ENCODE data around the gene HDAC9.

The HDAC9 gene

DNA sequence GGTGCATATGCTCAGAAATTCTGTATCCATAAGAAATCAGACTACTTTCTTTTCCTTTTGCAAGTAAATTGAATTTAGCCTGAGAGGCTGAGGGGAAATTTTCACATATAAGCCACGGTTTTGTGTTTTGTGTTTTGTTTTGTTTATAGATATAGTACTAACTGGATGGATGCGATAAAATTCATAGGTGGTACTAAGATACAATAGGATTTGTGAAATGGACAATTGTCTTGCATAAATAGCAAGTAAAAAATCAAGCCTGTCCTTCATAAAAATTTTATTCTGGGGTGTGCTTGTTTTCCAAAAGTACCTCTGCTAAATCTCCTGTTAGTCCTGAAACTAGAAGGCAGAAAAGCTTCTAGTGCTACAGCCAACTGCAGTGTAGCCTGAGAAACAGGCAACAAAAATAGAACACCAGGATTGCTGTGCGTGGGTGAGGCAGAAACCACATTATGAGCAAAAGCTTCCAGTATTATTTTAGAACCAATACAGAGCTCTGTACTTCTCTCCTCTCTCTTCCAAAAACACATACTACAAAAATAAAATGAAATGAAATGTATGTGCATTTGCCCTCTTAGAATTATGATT is 634 bp upstream of the HDAC9 start:
- peak; percentile 5 for DNase-seq

DNA sequence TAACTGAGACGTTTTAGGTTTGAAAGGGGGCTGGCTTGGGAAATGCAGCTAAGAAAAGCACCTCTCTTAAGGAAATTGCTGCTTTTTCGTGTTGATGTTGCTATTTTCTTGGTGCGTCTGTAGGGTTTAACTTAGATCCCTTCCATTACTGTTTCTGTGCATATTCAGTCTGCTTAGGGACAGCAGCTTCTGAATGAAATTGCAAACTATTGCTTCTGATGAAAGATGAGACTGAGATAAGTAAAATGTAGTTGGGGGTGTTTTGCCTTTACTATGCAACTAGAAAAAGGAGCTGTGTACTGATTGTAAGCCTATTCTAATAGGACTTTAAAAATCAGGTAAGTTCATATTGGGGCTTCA is 772 bp downstream of the HDAC9 start:
- no peak for DNase-seq

DNA sequence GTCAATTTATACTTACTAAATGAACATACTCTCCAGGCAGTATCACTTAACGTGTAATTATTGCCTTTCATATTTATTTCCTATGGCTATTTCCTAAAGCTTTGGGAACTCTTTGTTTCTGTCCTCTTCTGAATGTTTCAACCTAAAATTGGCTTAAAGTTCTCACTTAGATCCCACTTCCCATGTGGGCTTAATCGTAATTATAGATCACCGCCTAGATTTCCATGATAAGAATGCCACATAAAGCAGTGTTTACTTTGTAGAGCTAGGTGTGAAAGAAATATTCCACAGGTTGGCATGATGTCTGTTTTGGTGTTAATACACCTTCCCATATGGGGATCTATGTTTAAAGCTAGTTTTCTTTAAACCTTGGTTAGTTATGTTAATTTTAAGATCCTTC is 1.5 kb downstream of the HDAC9 start:
- no peak for DNase-seq

DNA sequence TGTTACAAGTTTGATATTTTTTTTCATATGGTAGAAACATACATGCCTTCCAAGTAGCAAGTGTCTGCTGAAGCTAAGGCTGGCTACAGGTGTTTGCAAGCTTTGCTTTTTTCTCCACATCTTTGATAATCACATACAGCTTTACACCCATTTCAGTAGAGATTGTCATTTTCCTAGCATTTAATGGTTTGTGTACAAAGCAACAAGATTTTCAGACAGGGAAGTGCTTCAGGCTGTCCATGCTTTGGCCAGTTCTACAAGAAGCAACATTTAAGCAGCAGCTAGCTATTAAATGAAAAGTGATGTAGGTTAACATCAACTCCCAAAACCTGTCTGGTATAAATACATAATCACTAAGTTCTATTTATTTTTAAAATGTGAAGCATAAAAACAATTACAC is 2.3 kb downstream of the HDAC9 start:
- no peak for DNase-seq

DNA sequence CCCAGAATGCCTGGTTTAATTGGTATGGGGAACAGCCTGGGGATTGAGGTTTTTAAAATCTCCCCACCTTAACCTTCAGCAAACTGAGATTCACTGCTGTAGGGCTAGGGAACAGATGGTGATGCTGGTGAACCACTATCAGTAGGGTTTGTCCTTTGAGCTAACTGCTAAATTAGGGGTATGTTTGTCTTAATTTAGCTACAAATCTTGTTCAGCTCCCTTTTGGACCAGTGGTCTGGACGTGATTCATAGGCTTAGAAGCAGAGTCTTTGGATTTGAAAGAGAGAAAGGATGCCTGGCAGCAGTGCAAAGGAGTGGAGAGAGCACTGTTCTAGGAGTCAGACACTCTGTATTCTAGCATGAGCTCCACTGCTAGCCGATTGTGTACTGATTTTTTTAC is 2.8 kb downstream of the HDAC9 start:
- no peak for DNase-seq

DNA sequence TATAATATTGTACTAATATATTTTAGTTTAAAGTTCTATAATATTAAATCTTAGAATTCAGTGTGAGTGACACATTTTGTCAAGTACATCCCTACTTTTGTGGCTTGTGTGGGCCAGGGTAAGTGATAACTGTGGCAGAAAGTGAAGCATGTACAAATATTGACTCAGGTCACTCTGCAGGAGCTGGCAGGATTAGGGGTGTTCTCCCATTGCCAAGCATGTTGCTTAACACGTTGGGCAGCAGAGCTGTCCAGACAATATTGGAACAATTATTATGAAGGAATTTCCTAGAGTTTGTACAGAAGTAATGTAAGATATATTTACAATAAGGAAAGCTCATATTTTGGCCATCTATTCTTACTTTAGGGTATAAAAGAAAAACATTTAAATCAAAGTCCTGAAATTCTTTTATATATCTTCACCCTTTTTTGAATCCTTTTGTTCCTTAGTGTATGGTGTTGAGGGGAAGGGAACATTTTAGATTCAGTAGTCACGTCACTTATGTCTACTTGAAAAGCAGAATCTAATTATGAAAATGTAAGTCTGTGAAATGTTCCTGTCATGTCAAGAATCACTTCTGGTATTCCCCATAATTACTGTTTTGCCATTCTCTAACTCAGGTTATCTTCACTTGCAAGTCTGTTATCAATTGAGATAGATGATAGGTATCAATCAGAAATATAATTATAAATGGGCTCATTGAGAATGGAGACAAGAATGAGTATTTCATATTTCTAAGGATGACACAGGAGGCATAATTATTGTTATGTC is 4.0 kb downstream of the HDAC9 start:
- DNase-seq: no peak

DNA sequence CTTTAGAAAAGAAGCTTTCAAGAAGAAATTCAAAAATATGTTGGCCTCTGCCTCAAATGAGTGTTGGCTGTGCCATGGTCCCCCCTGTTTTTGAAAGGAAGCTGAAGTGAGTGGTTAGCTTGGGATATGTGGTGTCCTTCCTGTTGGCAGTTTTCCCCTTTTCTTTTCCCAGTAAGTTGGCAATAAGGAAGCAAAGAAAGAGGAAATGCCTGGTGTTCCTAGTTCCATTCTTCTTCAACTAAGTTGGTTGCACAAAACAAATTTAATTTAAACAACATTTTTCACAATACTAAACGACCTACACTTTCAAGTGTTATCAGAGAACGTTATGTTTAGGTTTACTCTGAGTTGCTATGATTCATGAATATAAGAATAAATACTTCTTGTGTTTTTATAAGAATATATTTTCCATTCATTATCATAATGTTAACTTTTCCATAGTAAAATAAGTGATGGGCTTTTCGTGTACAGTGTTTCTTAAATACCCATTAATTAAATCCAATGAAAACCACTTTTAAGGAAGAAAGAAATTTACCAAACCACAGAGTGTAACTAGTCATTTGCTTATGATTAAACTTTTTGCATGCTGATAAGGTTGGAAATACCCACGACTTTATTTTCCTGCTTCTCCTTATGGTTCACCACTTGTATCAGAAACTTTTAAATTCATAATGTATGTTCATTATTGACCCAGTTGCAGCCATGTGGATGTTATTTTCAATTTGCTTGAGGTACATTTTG is 7.7 kb downstream of the HDAC9 start:
- no peak for DNase-seq

DNA sequence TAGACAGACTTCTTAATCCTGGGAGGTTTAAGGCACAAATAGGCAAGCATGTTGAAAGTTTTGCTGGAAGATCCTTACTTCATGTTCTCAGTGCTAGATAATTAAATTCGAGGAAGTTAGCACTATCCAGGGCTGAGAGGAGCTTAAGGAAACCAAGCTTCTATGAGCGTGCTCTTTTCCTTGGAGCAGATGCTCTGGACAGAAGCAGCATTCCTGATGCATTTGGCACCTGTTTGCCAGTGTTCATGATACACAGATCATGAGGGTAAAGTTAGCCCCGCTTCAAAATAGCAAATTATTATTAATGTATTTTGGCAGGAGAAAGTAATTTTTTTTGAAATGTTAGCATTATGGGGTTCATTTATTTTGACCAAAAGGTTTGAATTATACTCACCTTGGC is 9.4 kb downstream of the HDAC9 start:
- DNase-seq: no peak

DNA sequence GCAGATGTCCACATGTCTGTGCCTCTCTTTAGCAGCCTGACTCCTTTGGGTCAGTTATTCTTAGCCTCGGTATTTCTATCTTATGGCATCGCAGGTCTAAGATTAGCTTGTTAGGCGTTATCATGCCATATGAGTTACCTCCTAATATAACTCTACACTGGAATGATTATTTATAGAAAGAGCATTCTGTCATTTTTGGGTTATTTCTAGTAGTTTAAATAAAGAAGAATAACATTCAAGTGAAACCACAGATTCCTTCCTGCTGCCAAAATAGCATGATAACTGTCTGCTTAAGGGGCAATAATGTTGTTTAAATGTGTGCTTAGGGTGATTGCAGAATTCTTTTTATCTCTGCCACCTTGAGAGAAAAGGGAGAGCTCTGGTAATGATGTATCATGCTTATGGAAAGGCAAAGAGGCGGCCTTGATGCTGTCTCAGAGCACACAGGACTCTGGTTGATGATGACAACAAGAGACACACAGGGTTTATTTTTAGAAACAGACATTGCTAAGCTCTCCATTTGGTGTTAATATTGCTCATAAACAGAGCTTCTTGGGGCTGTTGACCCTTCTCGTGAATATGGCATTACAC is 10.4 kb downstream of the HDAC9 start:
- DNase-seq: no peak

DNA sequence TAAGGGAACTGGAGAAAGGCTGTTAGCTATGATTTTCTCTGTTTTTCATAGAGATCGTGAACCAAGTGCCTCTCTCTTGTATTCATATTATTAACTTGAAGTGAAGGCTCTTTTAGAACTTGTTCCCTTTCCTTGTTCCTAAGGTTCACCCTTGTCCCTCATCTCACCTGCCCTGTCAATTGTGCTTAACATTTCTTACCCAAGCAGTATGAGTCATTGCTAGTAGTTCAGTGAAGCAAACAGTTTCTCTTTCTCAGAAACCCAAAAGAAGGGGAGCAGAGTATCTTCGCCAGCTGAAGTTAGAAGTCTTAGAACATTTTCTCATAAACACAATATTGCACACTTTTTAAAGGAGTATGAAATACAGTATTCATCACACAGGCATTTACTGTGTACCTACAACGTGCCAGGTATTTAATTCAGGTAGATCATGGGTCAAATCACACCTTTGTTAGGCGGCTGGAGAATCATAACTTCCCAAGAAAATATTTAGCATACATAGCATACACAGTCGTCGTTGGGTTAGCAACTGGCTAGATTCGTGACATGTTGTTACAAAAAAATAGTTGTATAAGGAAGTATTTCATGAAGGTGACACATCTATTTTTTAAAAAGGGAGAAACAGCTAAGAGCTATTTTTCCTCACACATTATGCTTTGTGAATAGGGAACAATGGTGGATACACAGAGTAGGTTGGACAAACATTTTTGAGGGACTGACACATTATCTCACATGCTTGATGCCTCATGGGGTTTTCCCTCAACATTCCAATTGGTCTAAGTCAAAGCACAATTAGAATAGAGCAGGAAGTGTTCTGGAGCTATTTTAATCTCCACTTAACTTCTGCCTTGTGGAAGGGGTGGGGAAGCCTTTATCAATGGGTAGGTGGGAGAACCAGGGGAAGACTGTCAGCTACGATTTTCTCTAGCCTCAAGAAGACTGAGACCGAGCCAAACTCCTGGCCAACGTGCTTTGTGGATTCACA is 13.2 kb downstream of the HDAC9 start:
- no peak for DNase-seq

DNA sequence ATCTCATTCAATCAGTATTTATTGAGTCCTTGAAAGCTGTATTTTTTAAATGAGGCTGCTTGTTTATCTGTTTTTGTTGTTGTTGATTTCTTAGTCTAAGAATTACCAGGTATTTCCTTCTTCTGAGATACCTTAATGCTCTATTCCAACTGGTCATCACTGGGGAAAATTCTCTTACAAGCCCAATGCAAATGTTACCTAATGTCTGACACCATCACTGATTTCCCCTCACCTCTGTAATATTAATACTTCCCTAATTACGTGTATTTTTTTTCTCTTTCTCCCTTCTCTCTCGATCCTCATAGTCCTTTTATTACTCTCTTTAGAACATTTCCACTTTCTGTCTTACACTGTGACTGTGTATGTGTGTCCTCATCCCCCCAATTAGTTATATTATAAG is 13.9 kb downstream of the HDAC9 start:
- DNase-seq: no peak

DNA sequence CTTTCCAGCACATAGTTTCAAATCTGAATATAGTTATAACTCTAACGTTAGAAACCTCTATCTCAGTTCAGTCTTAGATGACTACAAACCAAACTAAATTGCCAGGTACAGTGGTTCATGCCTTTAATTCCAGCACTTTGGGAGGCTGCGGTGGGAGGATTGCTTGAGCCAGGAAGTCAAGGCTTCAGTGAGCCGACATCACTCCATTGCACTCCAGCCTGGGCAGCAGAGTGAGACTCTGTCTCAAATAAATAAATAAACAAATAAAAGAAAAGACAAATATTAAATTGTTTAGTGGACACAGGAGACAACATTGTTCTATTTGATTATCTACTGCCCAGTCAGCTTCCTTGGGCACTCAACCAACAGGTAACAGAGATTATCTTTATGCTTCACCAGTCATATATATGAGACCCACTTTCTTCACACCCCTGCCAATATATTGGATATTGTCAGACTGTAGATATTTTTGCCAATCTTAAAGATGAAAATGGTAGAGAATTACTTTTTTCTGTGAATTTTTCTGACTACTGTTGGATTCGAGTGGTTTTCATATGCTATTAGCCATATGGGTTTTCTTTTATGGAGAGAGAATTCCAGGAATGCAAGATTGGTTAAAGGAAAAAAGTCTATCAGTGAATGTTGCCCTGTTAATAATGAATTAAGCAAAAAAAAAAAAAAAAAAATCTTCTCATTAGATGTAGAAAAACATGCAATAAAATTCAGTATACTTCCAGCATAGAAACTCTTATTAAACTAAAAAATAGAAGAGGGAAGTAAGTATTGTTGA is 16.0 kb downstream of the HDAC9 start:
- no peak for DNase-seq

DNA sequence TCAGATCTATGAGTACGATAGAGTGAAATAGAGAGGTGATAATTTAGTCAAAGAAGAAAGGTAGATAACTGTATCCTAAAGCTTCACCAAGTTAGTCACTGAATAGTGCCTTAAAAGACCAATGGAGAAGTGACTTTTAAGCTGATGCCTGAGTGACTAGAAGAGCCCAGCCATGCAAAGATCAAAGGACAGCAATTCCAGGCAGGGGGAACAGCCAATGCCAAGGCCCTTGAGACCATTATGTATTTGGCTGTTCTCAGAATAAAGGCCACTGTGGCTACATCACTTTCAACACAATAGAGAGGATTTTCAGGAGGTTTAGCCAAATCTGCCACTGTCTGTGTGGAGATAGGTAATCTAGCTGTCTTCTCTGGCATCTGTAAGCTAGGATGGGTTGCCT is 17.8 kb downstream of the HDAC9 start:
- no peak for DNase-seq

DNA sequence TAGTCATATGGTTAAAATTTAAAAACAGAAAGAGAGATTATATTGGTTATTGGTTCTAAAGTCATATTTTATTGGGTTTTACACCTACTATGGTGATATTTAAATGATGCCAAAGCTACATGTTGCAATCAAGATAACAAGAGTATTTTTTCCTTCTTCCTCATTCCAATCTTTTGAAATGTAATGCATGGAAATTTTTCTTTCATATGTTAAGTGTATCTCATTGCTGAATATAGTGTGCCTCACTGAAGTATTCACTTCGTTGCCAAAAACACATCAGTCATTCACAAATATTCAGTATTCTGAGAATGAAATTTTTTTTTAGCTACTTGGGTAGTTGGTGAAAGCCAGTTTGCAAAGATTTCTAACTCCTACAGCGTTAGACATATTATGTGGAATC is 19.5 kb downstream of the HDAC9 start:
- no peak for DNase-seq

DNA sequence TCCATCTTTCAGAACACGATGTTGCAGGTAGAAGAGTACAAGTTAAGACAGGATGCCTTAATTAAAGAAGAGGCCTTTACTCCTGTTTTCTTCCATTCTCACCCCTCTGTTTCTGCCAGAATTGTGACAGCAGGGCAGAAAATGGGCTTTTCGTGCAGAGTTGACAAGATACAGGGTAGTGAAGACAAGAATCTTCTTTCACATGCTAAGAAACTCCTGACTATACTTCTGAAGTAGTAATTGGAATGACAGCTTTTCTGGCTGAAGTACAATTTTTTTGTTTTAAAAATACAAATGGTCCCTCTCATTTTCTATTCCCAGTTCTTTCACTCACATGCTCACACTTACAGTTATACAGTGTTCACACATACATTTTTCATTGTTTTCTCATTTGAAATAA is 22.1 kb downstream of the HDAC9 start:
- no peak for DNase-seq

DNA sequence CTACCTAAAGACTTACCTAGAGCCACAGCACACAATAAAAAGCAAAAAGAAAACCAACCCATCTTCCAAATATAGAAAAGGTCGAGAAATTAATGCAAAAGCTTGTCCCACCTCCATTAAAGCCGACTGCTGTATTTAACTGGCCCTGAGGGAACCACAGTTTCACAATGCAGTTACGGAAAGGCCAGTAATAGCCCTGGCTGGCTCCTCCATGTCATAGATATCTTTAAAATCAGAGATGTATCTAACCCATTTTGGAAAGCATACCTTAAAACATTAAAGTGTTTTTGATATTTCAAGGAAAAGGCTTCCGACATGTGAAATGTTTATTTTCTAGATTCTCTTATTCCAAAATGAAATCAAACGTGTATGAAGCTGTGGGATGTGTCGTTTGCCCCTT is 23.0 kb downstream of the HDAC9 start:
- no peak for DNase-seq

DNA sequence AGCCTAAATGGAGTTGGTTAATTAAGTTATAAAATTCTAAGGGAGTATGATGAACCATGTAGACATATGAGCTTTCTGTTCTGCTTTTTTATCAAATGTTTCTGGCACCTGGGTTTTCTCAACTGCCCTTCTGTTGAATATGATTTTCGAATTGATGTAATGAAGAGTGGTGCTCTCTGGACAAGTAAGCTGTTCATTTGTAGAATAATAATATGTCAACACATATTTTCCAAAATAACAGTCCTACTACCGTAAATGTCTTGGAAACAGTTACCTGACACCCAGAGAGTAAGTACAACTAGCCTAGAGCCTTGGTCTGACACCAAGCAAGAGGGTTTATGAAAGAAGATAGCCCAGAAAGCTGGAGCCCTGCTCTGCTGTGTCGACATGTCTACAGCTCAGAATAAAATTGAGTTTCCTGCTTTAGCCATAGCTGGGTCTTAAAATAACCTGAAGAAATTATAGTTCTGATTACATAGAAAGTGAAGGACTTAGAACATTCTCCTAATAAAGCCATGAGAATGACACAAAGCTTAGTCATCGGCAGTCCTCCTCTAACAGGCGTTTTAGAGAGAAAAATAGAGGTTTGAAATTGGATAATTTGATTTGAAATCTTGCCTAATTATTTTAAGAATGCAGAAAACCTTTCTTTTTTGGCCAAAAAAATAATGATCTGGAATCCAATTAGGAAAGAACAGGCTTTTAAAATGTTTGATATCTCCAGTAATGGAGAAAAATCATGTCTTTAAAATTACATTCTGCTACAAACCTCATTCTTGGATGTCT is 25.1 kb downstream of the HDAC9 start:
- no peak for DNase-seq

DNA sequence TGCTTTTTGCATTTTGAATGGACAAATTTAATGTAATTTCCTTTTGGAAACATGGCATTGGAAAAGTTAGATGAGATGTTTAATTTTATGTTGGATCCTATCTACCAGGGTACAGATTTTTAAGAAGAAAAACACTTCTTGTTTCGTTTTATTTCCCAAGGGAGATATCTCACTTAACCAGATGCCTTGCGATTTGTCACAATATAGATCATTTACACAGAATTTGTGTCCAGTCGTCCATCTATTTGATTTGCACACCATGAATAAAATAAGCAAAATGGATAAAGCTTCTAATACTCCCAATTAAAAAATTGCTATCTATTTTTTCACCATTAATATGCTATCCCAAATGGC is 25.7 kb downstream of the HDAC9 start:
- DNase-seq: no peak

DNA sequence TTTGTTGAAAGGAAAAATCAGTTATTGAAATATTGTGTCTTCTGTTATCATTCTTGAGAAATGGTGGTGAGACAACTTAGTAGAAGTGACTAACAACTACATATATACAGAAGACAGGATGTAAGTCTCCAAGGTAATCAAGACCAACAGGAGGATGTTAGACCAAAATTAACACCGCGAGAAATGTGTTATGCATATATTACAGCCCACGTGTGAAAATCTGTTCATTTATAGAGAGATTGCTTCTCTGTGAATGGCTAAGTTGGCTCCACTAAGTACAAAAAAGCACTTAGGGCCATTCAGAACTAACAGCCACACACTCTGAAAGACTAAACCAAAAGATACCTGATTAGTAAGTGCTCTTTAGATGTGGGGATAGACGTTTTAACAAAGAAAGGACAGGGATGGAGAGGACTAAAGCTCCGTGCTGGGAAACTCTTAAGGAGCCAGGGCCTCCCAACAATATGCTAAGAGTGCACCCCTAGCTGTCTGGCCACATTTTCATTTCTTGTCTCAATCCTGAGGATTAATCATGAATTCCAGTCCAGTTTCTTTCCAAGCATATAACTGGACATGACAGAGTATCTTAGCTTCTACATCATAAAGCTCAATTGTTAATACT is 26.5 kb downstream of the HDAC9 start:
- no peak for DNase-seq

DNA sequence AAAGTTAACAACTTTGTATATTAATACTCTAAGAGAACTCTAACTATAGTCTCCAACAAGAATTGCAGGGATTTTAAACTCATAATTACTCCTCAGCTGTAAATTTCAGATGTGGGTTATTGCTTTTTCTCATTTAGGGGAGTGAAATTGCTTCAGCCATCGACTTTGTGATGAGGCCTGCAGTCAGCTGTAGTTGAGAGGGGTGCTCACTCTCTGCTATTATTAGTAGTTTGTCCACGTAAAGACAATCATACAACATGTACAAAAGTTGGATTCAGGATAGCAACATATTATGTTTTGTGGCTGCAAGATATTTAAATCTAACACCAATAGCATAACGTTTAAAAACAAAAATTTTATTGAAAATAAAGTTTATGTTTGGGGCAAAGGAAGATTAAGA is 28.7 kb downstream of the HDAC9 start:
- DNase-seq: no peak
